H1 (cell line): ENCODE measurements around the gene DCUN1D2. TPM values are rescaled to one million over a fixed set of nuclear protein-coding genes. Genes with fewer than 3 reads are reported as not detected.

ENCODE experiments used
- CTCF ChIA-PET: fragments of 300-600 bp; sonication (Branson Sonifier 250); formaldehyde crosslinking; loops from one replicate; lab custom pipeline; 2021; ENCODE audit not compliant: partially characterized antibody; lab: Charles Lee
- POLR2A ChIA-PET: fragments of 300-600 bp; sonication (Branson Sonifier 250); formaldehyde crosslinking; loops from one replicate; lab custom pipeline; 2021; ENCODE audit warnings: inconsistent platforms; ENCODE audit not compliant: partially characterized antibody; lab: Charles Lee
- DNase-seq, 2 experiments: peaks; one replicate each; pipeline versions ENCODE4 v3.0.0 to v3.0.0-alpha.2; 2010 to 2022; ENCODE audit warnings: low spot score in 2 of 2, low read depth in 1 of 2, mixed read lengths in 1 of 2
- FAIRE-seq: peaks from 2 replicates; lab custom pipeline; 2011; peaks lifted over from hg19 to GRCh38; lab: Jason Lieb, UNC
- H2AFZ ChIP-seq: 2 replicates; pipeline ENCODE4 v1.8.1; 2012; ENCODE audit warnings: low read length, inconsistent platforms
- H2AK5ac ChIP-seq: 2 replicates; pipeline ENCODE4 v1.6.1; 2013; ENCODE audit warnings: low read depth, low read length
- H2BK120ac ChIP-seq: replicated peaks from 2 replicates; pipeline ENCODE3; 2013; ENCODE audit warnings: low read depth, low read length, inconsistent platforms
- H2BK12ac ChIP-seq: 2 replicates; pipeline ENCODE4 v1.6.1; 2013; ENCODE audit warnings: low read depth, low read length
- H2BK15ac ChIP-seq: 2 replicates; pipeline ENCODE4 v1.6.1; 2013; ENCODE audit warnings: low read length
- H2BK20ac ChIP-seq: 2 replicates; pipeline ENCODE4 v1.6.1; 2013; ENCODE audit warnings: low read length
- H2BK5ac ChIP-seq: 2 replicates; pipeline ENCODE4 v1.6.1; 2013; ENCODE audit warnings: low read depth, low read length
- H3K14ac ChIP-seq: 2 replicates; pipeline ENCODE4 v1.6.1; 2013; ENCODE audit warnings: inconsistent platforms; ENCODE audit not compliant: insufficient read length
- H3K18ac ChIP-seq: 2 replicates; pipeline ENCODE4 v1.6.1; 2013; ENCODE audit warnings: low read length; ENCODE audit errors: extremely low read depth
- H3K23ac ChIP-seq: 2 replicates; pipeline ENCODE4 v1.6.1; 2013; ENCODE audit warnings: inconsistent platforms; ENCODE audit not compliant: insufficient read length
- H3K23me2 ChIP-seq: 2 replicates; pipeline ENCODE4 v1.6.1; 2013; ENCODE audit warnings: low read depth, low read length
- H3K27ac ChIP-seq: 2 replicates; pipeline ENCODE4 v1.6.1; 2011; ENCODE audit warnings: low read depth, low read length, inconsistent platforms
- H3K27me3 ChIP-seq, 4 experiments: replicated peaks in 1 of 4; 1 replicate in 1 of 4; 2 replicates in 3 of 4; pipeline versions ENCODE4 v1.6.1 to v1.8.1; 2011 to 2013; ENCODE audit warnings: low read length in 3 of 4, mild to moderate bottlenecking in 3 of 4, inconsistent platforms in 2 of 4, mixed read lengths in 2 of 4, moderate library complexity in 1 of 4; ENCODE audit not compliant: control insufficient read depth in 3 of 4, insufficient read depth in 3 of 4; ENCODE audit errors: extremely low read depth in 1 of 4
- H3K36me3 ChIP-seq, 4 experiments: 2 replicates each; pipeline versions ENCODE4 v1.6.1 to v1.8.1; 2011 to 2013; ENCODE audit warnings: mild to moderate bottlenecking in 4 of 4, low read length in 3 of 4, moderate library complexity in 2 of 4, control low read depth in 1 of 4, inconsistent platforms in 1 of 4; ENCODE audit not compliant: insufficient read depth in 4 of 4, control insufficient read depth in 2 of 4
- H3K4ac ChIP-seq: replicated peaks from 2 replicates; pipeline ENCODE3; 2013; ENCODE audit warnings: low read length, low read depth, mixed read lengths, inconsistent platforms; ENCODE audit not compliant: insufficient read length
- H3K4me1 ChIP-seq, 4 experiments: replicated peaks in 1 of 4; 1 replicate in 1 of 4; 2 replicates in 3 of 4; pipeline versions ENCODE4 v1.6.1 to v1.8.1; 2011 to 2013; ENCODE audit warnings: low read length in 3 of 4, inconsistent platforms in 2 of 4, mixed read lengths in 1 of 4; ENCODE audit not compliant: insufficient read depth in 4 of 4, control insufficient read depth in 3 of 4
- H3K4me2 ChIP-seq, 2 experiments: 2 replicates each; pipeline versions ENCODE4 v1.6.1 to v1.8.1; 2011 to 2013; ENCODE audit warnings: low read depth in 2 of 2, low read length in 2 of 2, control low read depth in 1 of 2, inconsistent platforms in 1 of 2, mild to moderate bottlenecking in 1 of 2; ENCODE audit not compliant: insufficient read depth in 1 of 2
- H3K4me3 ChIP-seq, 4 experiments: fragments of 200-600, 300-600 bp in 1 of 4; sonication (generic), shearing (Covaris generic), sonication (Bioruptor Twin) in 1 of 4; 2 replicates each; pipeline versions ENCODE4 v1.5.1 to v1.8.1; 2011 to 2016; ENCODE audit warnings: low read length in 4 of 4, low read depth in 3 of 4, control low read depth in 2 of 4, inconsistent platforms in 2 of 4, mild to moderate bottlenecking in 2 of 4, mixed read lengths in 1 of 4, moderate library complexity in 1 of 4; ENCODE audit not compliant: insufficient read depth in 2 of 4; ENCODE audit errors: extremely low read depth in 1 of 4
- H3K56ac ChIP-seq: replicated peaks from 2 replicates; pipeline ENCODE3; 2013; ENCODE audit warnings: low read depth, mild to moderate bottlenecking, mixed read lengths, low read length, inconsistent platforms; ENCODE audit not compliant: insufficient read length
- H3K79me1 ChIP-seq: 2 replicates; pipeline ENCODE4 v1.6.1; 2013; ENCODE audit warnings: low read depth, low read length, control low read depth
- H3K79me2 ChIP-seq, 2 experiments: 2 replicates each; pipeline versions ENCODE4 v1.6.1 to v1.8.1; 2012 to 2013; ENCODE audit warnings: low read length in 2 of 2, mild to moderate bottlenecking in 2 of 2, inconsistent platforms in 1 of 2; ENCODE audit not compliant: insufficient read depth in 2 of 2, control insufficient read depth in 1 of 2
- H3K9ac ChIP-seq, 4 experiments: replicated peaks in 1 of 4; 1 replicate in 1 of 4; 2 replicates in 3 of 4; pipeline versions ENCODE4 v1.6.1 to v1.8.1; 2011 to 2013; ENCODE audit warnings: low read depth in 3 of 4, low read length in 3 of 4, control low read depth in 2 of 4, mild to moderate bottlenecking in 2 of 4, moderate library complexity in 2 of 4, inconsistent platforms in 1 of 4; ENCODE audit errors: extremely low read depth in 1 of 4
- H3K9me3 ChIP-seq, 2 experiments: 2 replicates each; pipeline versions ENCODE4 v1.6.1 to v1.8.1; 2012 to 2013; ENCODE audit warnings: mild to moderate bottlenecking in 2 of 2, moderate library complexity in 2 of 2, control low read depth in 1 of 2, inconsistent platforms in 1 of 2, low read depth in 1 of 2, low read length in 1 of 2, mixed read lengths in 1 of 2; ENCODE audit not compliant: insufficient read depth in 2 of 2
- H4K20me1 ChIP-seq, 2 experiments: replicated peaks in 1 of 2; 2 replicates each; pipeline versions ENCODE3 to v1.8.1; 2011 to 2013; ENCODE audit warnings: inconsistent platforms in 2 of 2, low read length in 2 of 2, mild to moderate bottlenecking in 1 of 2; ENCODE audit not compliant: insufficient read depth in 2 of 2, control insufficient read depth in 1 of 2
- H4K5ac ChIP-seq: 2 replicates; pipeline ENCODE4 v1.6.1; 2013; ENCODE audit warnings: low read length, low read depth, mixed read lengths, inconsistent platforms; ENCODE audit not compliant: insufficient read length
- H4K8ac ChIP-seq: 2 replicates; pipeline ENCODE4 v1.8.0; 2013; ENCODE audit warnings: mild to moderate bottlenecking, moderate library complexity, low read length, inconsistent platforms; ENCODE audit not compliant: insufficient read depth; ENCODE audit errors: extremely low read depth
- H4K91ac ChIP-seq: replicated peaks from 2 replicates; pipeline ENCODE3; 2013; ENCODE audit warnings: low read length, mixed read lengths, inconsistent platforms; ENCODE audit not compliant: insufficient read length
- ASH2L ChIP-seq: fragments of 200-600, 300-600 bp; sonication (generic); IDR thresholded peaks from one replicate; pipeline ENCODE4 v1.7.1; 2017; ENCODE audit warnings: low read length
- CBX5 ChIP-seq: fragments of 300-800, 300-1000 bp; sonication (generic); IDR thresholded peaks from 2 replicates; pipeline ENCODE4 v1.7.1; 2016; ENCODE audit warnings: antibody characterized with exemption, low read length, low read depth
- CHD2 ChIP-seq: IDR thresholded peaks from 2 replicates; pipeline ENCODE4 v1.6.1; 2012; ENCODE audit warnings: low read length, improper control_type of control experiment
- CREB1 ChIP-seq: IDR thresholded peaks from 2 replicates; pipeline ENCODE4 v1.6.1; 2012; ENCODE audit warnings: inconsistent platforms
- EP300 ChIP-seq, 2 experiments: IDR thresholded peaks; 1 replicate in 1 of 2; 2 replicates in 1 of 2; pipeline ENCODE4 v1.6.1; 2011 to 2012; ENCODE audit warnings: low read depth in 2 of 2, low read length in 2 of 2, mild to moderate bottlenecking in 2 of 2, borderline replicate concordance in 1 of 2, inconsistent platforms in 1 of 2, moderate library complexity in 1 of 2
- POLR2AphosphoS5 ChIP-seq: IDR thresholded peaks from 2 replicates; pipeline ENCODE4 v1.6.1; 2011; ENCODE audit warnings: low read depth, low read length
- SIX5 ChIP-seq: IDR thresholded peaks from 2 replicates; pipeline ENCODE4 v1.6.1; 2011; ENCODE audit warnings: mild to moderate bottlenecking, low read depth, low read length
- TCF12 ChIP-seq: IDR thresholded peaks from 2 replicates; pipeline ENCODE4 v1.6.1; 2011; ENCODE audit warnings: low read depth, mild to moderate bottlenecking, low read length
- ZNF274 ChIP-seq: IDR thresholded peaks from 2 replicates; pipeline ENCODE4 v1.7.0; 2012; ENCODE audit warnings: low read length, borderline replicate concordance; ENCODE audit errors: extremely low read depth
- WGBS, 2 experiments: shearing (Covaris generic) in 1 of 2; methylation state at CpG; one replicate each; pipeline versions ENCODE4 v1.1.6 to v1.1.7; 2013 to 2015; ENCODE audit warnings: low lambda C conversion rate in 2 of 2, mixed read lengths in 2 of 2, inconsistent platforms in 1 of 2, low coverage in 1 of 2, missing lambda C conversion rate in 1 of 2; ENCODE audit not compliant: insufficient replicate concordance in 2 of 2, insufficient coverage in 1 of 2, insufficient read length in 1 of 2; ENCODE audit errors: extremely low coverage in 1 of 2, missing lambda C conversion rate in 1 of 2; 5-methylcytosine and 5-hydroxymethylcytosine counted together
- polyA plus RNA-seq, 7 experiments: library from polyadenylated mRNA; depleted of rRNA in 3 of 7; stranded (reverse) in 5 of 7; unstranded in 2 of 7; fragments of >200 nt in 5 of 7; fragments of 200-250 nt in 2 of 7; gene quantifications; 1 replicate in 5 of 7; 2 replicates in 1 of 7; 4 replicates in 1 of 7; pipeline versions ENCODE4 v1.2.1 to v1.2.3, GENCODE V29; 2011 to 2013; ENCODE audit warnings: missing spikeins in 2 of 7, mixed read lengths in 2 of 7
- total RNA-seq: library from RNA; stranded (reverse); fragmentation: NEBNext Ultra II Directional; extraction: Animal tissue kit (Norgen Biotek cat#: 25700); gene quantifications from 2 replicates; pipeline ENCODE4 v1.2.1, GENCODE V29; 2021
- TF ChIP-seq, protein P1 (sequence below), 3 experiments: IDR thresholded peaks; 1 replicate in 2 of 3; 2 replicates in 1 of 3; pipeline versions ENCODE4 v1.5.1 to v1.6.1; 2011; ENCODE audit warnings: low read length in 3 of 3, mild to moderate bottlenecking in 3 of 3, inconsistent platforms in 2 of 3, low read depth in 1 of 3, moderate library complexity in 1 of 3; ENCODE audit not compliant: insufficient read depth in 1 of 3; ENCODE audit errors: control extremely low read depth in 1 of 3
- TF ChIP-seq, protein P2 (sequence below): IDR thresholded peaks from 2 replicates; pipeline ENCODE4 v1.6.1; 2012; ENCODE audit warnings: inconsistent platforms

Gene DCUN1D2
- total and polyA plus RNA-seq, 2 of the 8 experiments (the other 6 are each of a cell fraction or from before 2014, with no cell fraction given), result 19.5 to 35.3 TPM

DNA sequence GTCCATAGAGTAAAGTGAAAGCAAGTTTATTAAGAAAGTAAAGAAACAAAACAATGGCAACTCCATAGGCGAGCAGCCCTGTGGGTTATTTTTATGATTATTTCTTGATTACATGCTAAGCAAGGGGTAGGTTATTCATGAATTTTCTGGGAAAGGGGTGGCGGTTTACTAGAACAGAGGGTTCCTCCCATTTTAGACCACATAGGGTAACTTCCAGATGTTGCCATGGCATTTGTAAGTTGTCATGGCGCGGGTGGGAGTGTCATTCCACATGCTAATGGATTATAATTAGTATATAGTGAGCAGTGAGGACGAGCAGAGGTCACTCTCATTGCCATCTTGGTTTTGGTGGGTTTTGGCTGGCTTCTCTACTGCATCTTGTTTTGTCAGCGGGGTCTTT, 8.4 kb upstream of the DCUN1D2 start:
- CTCF ChIA-PET, result interaction anchor here (1.4 to 4.4 kb wide), 2 partner anchors 25 to 63 kb away, joined by 3 to 27 read pairs; no protein-coding TSS in a partner anchor
- Histone ChIP-seq H2BK20ac (no peak overlapping the region), H3K56ac (no peak overlapping the region), H3K4me1 (peaks cover 0 to 5% (median 4%) of the 10 kb centered on the region in 4 experiments; a peak in 5 of 7 replicates), H2BK120ac (no peak overlapping the region), H2BK12ac (no peak overlapping the region), H3K27me3 (no peaks in the 10 kb centered on the region), H3K18ac (no peak overlapping the region), H4K5ac (no peak overlapping the region), H3K14ac (no peak overlapping the region), H2BK15ac (no peak overlapping the region), H3K79me2 (peaks cover 4 to 21% of the 10 kb centered on the region in 2 experiments; a peak in 3 of 4 replicates), H4K8ac (no peak overlapping the region), H3K23me2 (no peaks in the 10 kb centered on the region), H3K4me2 (no peak overlapping the region), H2AK5ac (no peak overlapping the region), H3K27ac (no peak overlapping the region), H3K23ac (no peak overlapping the region), H2AFZ (no peak overlapping the region), H4K91ac (no peak overlapping the region), H3K9ac (peak overlapping the region in 1 of 4 experiments; percentile 8; a peak in 1 of 7 replicates), H2BK5ac (no peak overlapping the region), H3K79me1 (peaks cover 10% of the 10 kb centered on the region), H3K4ac (no peak overlapping the region), H4K20me1 (peaks cover 0 to 9% of the 10 kb centered on the region in 2 experiments), H3K36me3 (peaks cover 21 to 80% (median 50%) of the 10 kb centered on the region in 4 experiments), H3K9me3 (no peaks in the 10 kb centered on the region), H3K4me3 (no peak overlapping the region)
- 87% methylated on average over 6 of the region's 6 CpGs; no CpG with 5 or more reads in 1 of the 2 experiments for WGBS, 2 experiments
- TF ChIP-seq, protein P1, sequence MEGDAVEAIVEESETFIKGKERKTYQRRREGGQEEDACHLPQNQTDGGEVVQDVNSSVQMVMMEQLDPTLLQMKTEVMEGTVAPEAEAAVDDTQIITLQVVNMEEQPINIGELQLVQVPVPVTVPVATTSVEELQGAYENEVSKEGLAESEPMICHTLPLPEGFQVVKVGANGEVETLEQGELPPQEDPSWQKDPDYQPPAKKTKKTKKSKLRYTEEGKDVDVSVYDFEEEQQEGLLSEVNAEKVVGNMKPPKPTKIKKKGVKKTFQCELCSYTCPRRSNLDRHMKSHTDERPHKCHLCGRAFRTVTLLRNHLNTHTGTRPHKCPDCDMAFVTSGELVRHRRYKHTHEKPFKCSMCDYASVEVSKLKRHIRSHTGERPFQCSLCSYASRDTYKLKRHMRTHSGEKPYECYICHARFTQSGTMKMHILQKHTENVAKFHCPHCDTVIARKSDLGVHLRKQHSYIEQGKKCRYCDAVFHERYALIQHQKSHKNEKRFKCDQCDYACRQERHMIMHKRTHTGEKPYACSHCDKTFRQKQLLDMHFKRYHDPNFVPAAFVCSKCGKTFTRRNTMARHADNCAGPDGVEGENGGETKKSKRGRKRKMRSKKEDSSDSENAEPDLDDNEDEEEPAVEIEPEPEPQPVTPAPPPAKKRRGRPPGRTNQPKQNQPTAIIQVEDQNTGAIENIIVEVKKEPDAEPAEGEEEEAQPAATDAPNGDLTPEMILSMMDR (IDR thresholded peaks at IDR 0.05; ENCODE audit: control extremely low read depth in 1 of 3, insufficient read depth in 1 of 3, low read depth in 1 of 3, low read length in 3 of 3), result no peak
- TF ChIP-seq, protein P2, sequence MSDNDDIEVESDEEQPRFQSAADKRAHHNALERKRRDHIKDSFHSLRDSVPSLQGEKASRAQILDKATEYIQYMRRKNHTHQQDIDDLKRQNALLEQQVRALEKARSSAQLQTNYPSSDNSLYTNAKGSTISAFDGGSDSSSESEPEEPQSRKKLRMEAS, result no peak
- no peak for TF ChIP-seq CBX5
- no peak for TF ChIP-seq ZNF274
- no peak for TF ChIP-seq CREB1
- no peak for TF ChIP-seq POLR2AphosphoS5
- no peak for TF ChIP-seq TCF12
- no peak for TF ChIP-seq EP300 (IDR thresholded peaks at IDR 0.05; ENCODE audit: borderline replicate concordance in 1 of 2, low read depth in 2 of 2, low read length in 2 of 2)
- no peak for TF ChIP-seq SIX5
- TF ChIP-seq ASH2L, result no peak
- TF ChIP-seq CHD2, result no peak
- DNase-seq (no peak), FAIRE-seq (no peak)
- POLR2A ChIA-PET, result interaction anchor here (2.5 kb wide), 1 partner anchor 10 kb away, joined by 10 read pairs; no protein-coding TSS in a partner anchor
